NCI-H187 (cell line): Measurements from ENCODE around the gene TMOD2.

Source experiments
- DNase-seq, 2 experiments: peaks; one replicate each; lab custom pipeline; 2025; lab: John Stamatoyannopoulos, UW

Gene TMOD2

GRCh38 chr15:51750792-51751696 is at the start of gene TMOD2:
Gene TMOD2 (plus strand): TSS chr15:51751597. CDS start chr15:51766442, 14,845 bp downstream.
- peak in 1 of 2 experiments; percentile 44 for DNase-seq

GRCh38 chr15:51702710-51703109 is 48.7 kb upstream of the TMOD2 start:
- no peak for DNase-seq

- no peak for DNase-seq
These were observed 45.1 kb upstream of the TMOD2 start for GRCh38 chr15:51706291-51706690.

- DNase-seq: no peak
These were observed 44.3 kb upstream of the TMOD2 start for GRCh38 chr15:51706926-51707608.

- no peak for DNase-seq
These were observed 43.4 kb upstream of the TMOD2 start for GRCh38 chr15:51708013-51708412.

- DNase-seq: no peak
These were observed 42.4 kb upstream of the TMOD2 start for GRCh38 chr15:51709031-51709430.

- DNase-seq: no peak
These were observed 37.2 kb upstream of the TMOD2 start for GRCh38 chr15:51714162-51714561.

GRCh38 chr15:51714911-51715310 is 36.5 kb upstream of the TMOD2 start:
- DNase-seq: no peak

GRCh38 chr15:51718219-51718618 is 33.2 kb upstream of the TMOD2 start:
- peak; percentile 38 to 39 for DNase-seq

GRCh38 chr15:51718746-51719145 is 32.7 kb upstream of the TMOD2 start:
- no peak for DNase-seq

- no peak for DNase-seq
These were observed 31.0 kb upstream of the TMOD2 start for GRCh38 chr15:51720201-51720995.

- DNase-seq: no peak
These were observed 30.0 kb upstream of the TMOD2 start for GRCh38 chr15:51721199-51721960.

- no peak for DNase-seq
These were observed 27.2 kb upstream of the TMOD2 start for GRCh38 chr15:51724199-51724598.

GRCh38 chr15:51724673-51725072 is 26.7 kb upstream of the TMOD2 start:
- DNase-seq: no peak

GRCh38 chr15:51726302-51727073 is 24.9 kb upstream of the TMOD2 start:
- DNase-seq: peak in 1 of 2 experiments; percentile 40

GRCh38 chr15:51727141-51727897 is 24.1 kb upstream of the TMOD2 start:
- DNase-seq: no peak

- DNase-seq: no peak
These were observed 19.7 kb upstream of the TMOD2 start for GRCh38 chr15:51731549-51732267.

GRCh38 chr15:51732646-51733045 is 18.8 kb upstream of the TMOD2 start:
- no peak for DNase-seq
